ENCODE data around the gene TULP4. TPM values are rescaled to one million over a fixed set of nuclear protein-coding genes. Genes with fewer than 3 reads are reported as not detected.
"Not testable (repeated sequence)": the region's sequence is repeated elsewhere in the genome, so short reads cannot be mapped to it uniquely, and the experiment has no call there.

The TULP4 gene
- total RNA-seq, 6 donors from 2014 or later = 78.7 to 150 (median 94.4) TPM

GRCh38 chr6:158344534-158344933, 32.3 kb downstream of the TULP4 start:
- TF ChIP-seq POLR2A (IDR thresholded peaks at IDR 0.05) = no peak
- no peak for TF ChIP-seq POLR2AphosphoS5 (IDR thresholded peaks at IDR 0.05)
- no peak for TF ChIP-seq CTCF (IDR thresholded peaks at IDR 0.05)
- Histone ChIP-seq H3K27ac (no peak overlapping the region), H3K4me3 (no peak overlapping the region), H3K27me3 (no peaks in the 10 kb centered on the region), H3K4me1 (peaks cover 0 to 6% (median 0%) of the 10 kb centered on the region in 4 donors), H3K9me3 (peaks cover 0 to 25% (median 4%) of the 10 kb centered on the region in 4 donors), H3K36me3 (no peaks in the 10 kb centered on the region)
- ATAC-seq (ENCODE audit: low FRiP score in 2 of 2) = no peak
- 55 to 82% methylated on average over 4 of the region's 4 CpGs for WGBS, 2 donors
- DNase-seq = no peak

DNA sequence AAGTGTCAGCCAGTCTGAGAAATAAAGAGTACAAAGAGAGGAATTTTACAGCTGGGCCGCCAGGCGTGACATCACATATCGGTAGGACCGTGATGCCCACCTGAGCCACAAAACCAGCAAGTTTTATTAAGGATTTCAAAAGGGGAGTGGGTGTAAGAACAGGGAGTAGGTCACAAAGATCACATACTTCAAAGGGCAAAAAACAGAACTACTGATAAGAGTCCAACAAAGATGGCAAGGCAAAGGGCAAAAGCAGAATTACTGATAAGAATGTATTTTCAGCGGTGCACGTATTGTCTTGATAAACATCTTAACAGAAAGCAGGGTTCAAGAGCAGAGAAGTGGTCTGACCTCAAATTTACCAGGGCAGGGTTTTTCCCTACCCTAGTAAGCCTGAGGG, 33.2 kb downstream of the TULP4 start:
- not testable (repeated sequence) for H3K4me1 ChIP-seq; DNase-seq; ATAC-seq (ENCODE audit: low FRiP score in 2 of 2); H3K36me3 ChIP-seq; H3K4me3 ChIP-seq; H3K27me3 ChIP-seq; H3K27ac ChIP-seq
- WGBS, 2 donors = 91 to 97% methylated on average over 6 of the region's 6 CpGs
- H3K9me3 ChIP-seq = peaks cover 0 to 25% (median 4%) of the 10 kb centered on the region in 4 donors

- Histone ChIP-seq H3K27me3 (no peaks in the 10 kb centered on the region), H3K27ac (no peak overlapping the region), H3K36me3 (no peaks in the 10 kb centered on the region), H3K9me3 (peaks cover 0 to 25% (median 4%) of the 10 kb centered on the region in 4 donors), H3K4me1 (peaks cover 0 to under 1% (median 0%) of the 10 kb centered on the region in 4 donors), H3K4me3 (no peak overlapping the region)
- DNase-seq (no peak), ATAC-seq (ENCODE audit: low FRiP score in 2 of 2) (no peak)
- TF ChIP-seq CTCF (IDR thresholded peaks at IDR 0.05) = no peak
- TF ChIP-seq EP300 (IDR thresholded peaks at IDR 0.05) = no peak
- no peak for TF ChIP-seq POLR2A (IDR thresholded peaks at IDR 0.05)
- no peak for TF ChIP-seq POLR2AphosphoS5 (IDR thresholded peaks at IDR 0.05)
- WGBS, 2 donors = 96 to 100% methylated on average over 2 of the region's 2 CpGs
Measured at GRCh38 chr6:158347335-158347734, 35.1 kb downstream of the TULP4 start.

DNA sequence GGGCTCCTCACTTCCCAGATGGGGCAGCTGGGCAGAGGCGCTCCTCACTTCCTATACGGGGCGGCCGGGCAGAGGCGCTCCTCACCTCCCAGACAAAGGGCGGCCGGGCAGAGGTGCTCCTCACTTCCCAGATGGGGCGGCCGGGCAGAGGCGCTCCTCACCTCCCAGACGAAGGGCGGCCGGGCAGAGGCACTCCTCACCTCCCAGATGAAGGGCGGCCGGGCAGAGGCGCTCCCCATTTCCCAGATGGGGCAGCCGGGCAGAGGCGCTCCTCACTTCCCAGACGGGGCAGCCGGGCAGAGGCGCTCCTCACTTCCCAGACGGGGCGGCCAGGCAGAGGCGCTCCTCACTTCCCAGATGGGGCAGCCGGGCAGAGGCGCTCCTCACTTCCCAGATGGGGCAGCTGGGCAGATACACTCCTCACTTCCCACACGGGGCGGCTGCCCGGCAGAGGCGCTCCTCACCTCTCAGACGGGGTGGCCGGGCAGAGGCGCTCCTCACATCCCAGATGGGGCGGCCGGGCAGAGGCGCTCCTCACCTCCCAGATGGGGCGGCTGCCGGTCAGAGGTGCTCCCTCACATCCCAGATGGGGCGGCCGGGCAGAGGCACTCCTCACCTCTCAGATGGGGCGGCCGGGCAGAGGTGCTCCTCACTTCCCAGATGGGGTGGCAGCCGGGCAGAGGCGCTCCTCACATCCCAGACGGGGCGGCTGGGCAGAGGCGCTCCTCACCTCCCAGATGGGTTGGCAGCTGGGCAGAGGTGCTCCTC, 36.7 kb downstream of the TULP4 start:
- H3K27ac ChIP-seq; ATAC-seq (ENCODE audit: low FRiP score in 2 of 2): not testable (repeated sequence)
- peak in 1 of 2 donors; percentile 54 for DNase-seq

DNA sequence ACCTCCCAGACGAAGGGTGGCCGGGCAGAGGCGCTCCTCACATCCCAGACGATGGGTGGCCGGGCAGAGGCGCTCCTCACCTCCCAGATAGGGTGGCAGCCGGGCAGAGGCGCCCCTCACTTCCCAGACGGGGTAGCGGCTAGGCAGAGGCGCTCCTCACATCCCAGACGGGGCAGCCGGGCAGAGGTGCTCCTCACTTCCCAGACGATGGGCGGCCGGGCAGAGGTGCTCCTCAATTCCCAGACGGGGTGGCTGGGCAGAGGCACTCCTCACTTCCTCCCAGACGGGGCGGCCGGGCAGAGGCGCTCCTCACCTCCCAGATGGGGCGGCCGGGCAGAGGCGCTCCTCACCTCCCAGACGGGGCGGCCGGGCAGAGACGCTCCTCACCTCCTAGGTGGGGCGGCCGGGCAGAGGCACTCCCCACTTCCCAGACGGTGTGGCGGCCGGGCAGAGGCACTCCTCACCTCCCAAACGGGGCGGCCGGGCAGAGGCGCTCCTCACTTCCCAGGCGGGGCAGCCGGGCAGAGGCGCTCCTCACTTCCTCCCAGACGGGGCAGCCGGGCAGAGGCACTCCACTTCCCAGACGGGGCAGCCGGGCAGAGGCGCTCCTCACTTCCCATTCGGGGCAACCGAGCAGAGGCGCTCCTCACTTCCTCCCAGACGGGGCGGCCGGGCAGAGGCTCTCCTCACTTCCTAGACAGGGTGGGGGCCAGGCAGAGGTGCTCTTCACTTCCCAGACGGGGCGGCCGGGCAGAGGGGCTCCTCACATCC, 37.4 kb downstream of the TULP4 start:
- ATAC-seq (ENCODE audit: low FRiP score in 2 of 2) = not testable (repeated sequence)
- WGBS, 2 donors = 95 to 98% methylated on average over 8 to 39 of the region's 54 CpGs
- peak in 1 of 2 donors; percentile 66 for DNase-seq

More for the DNA sequence above, 36.7 kb downstream of the TULP4 start:
- WGBS, 2 donors = 91% methylated on average over 32 of the region's 47 CpGs; no CpG with 5 or more reads in 1 of the 2 donors
- not testable (repeated sequence) for H3K4me3 ChIP-seq, H3K27me3 ChIP-seq, H3K4me1 ChIP-seq, H3K36me3 ChIP-seq
- H3K9me3 ChIP-seq = peaks cover 0 to 25% (median 4%) of the 10 kb centered on the region in 4 donors

DNA sequence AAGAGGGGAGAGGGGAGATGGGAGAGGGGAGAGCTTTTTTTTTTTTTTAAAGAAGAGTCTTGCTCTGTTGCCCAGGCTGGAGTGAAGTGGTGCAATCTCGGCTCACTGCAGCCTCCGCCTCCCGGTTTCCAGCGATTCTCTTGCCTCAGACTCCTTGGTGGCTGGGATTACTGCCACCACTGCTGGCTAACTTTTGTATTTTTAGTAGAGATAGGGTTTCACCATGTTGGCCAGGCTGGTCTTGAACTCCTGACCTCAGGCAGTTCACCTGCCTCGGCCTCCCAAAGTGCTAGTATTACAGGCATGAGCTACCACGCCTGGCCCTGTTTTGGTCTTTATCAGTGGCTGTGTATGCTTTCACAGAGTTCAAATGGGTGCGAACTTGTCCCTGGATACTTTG, 38.5 kb downstream of the TULP4 start:
- not testable (repeated sequence) for ATAC-seq (ENCODE audit: low FRiP score in 2 of 2)
- WGBS, 2 donors = 93 to 94% methylated on average over 7 of the region's 7 CpGs
- peaks cover 0 to 16% (median 4%) of the 10 kb centered on the region in 4 donors for H3K9me3 ChIP-seq

More for the DNA sequence above, 37.4 kb downstream of the TULP4 start:
- H3K4me3 ChIP-seq, H3K27ac ChIP-seq, H3K4me1 ChIP-seq, H3K27me3 ChIP-seq, H3K36me3 ChIP-seq: not testable (repeated sequence)
- peaks cover 0 to 25% (median 4%) of the 10 kb centered on the region in 4 donors for H3K9me3 ChIP-seq

More for the DNA sequence above, 38.5 kb downstream of the TULP4 start:
- H3K27ac ChIP-seq, H3K4me1 ChIP-seq, DNase-seq, H3K36me3 ChIP-seq, H3K27me3 ChIP-seq, H3K4me3 ChIP-seq: not testable (repeated sequence)

Data from upper lobe of left lung (tissue), 6 donors.